CD4-positive, alpha-beta T cell treated with Interleukin-12 subunit alpha and Interleukin-12 subunit beta, for 1 hour (primary cell): ENCODE results near the gene RAB40C.

Source experiments
- DNase-seq: peaks from one replicate; pipeline ENCODE4 v3.0.0-alpha.2; 2020

The RAB40C gene

GRCh38 chr16:633336-634050 is 43.6 kb downstream of the RAB40C start:
- DNase-seq, result no peak

GRCh38 chr16:634051-634670 is 44.3 kb downstream of the RAB40C start:
- no peak for DNase-seq

GRCh38 chr16:634996-635395 is 45.1 kb downstream of the RAB40C start:
- DNase-seq, result no peak

GRCh38 chr16:635573-636205 is 45.8 kb downstream of the RAB40C start:
- no peak for DNase-seq

- peak; percentile 95 for DNase-seq
Observed at GRCh38 chr16:636206-637080, 46.6 kb downstream of the RAB40C start, which contains the start of gene METTL26. Gene METTL26 (minus strand): TSS chr16:636305. CDS start chr16:636290, 15 bp downstream.

- DNase-seq, result peak; percentile 89
Observed at GRCh38 chr16:637081-638018, 47.5 kb downstream of the RAB40C start.

GRCh38 chr16:638034-638543 is 48.2 kb downstream of the RAB40C start:
- DNase-seq, result no peak

- DNase-seq, result no peak
Observed at GRCh38 chr16:638836-639235, 49.0 kb downstream of the RAB40C start.

GRCh38 chr16:640614-641013 is 50.7 kb downstream of the RAB40C start:
- DNase-seq, result no peak

- DNase-seq, result peak; percentile 72
Observed at GRCh38 chr16:641326-642188, 51.7 kb downstream of the RAB40C start, which contains the start of gene MCRIP2. Gene MCRIP2 (plus strand): TSS chr16:641828. CDS start chr16:641992, 164 bp downstream.

- peak; percentile 33 for DNase-seq
Observed at GRCh38 chr16:642189-643049, 52.6 kb downstream of the RAB40C start.

GRCh38 chr16:643050-643368 is 53.1 kb downstream of the RAB40C start:
- DNase-seq, result no peak

GRCh38 chr16:644556-644955 is 54.7 kb downstream of the RAB40C start:
- no peak for DNase-seq

- DNase-seq, result no peak
Observed at GRCh38 chr16:645852-646678, 56.2 kb downstream of the RAB40C start.

GRCh38 chr16:646679-647172 is 56.9 kb downstream of the RAB40C start:
- DNase-seq, result no peak

GRCh38 chr16:647173-647902 is 57.5 kb downstream of the RAB40C start:
- DNase-seq, result no peak

- DNase-seq, result peak; percentile 45
Observed at GRCh38 chr16:648071-648780, 58.4 kb downstream of the RAB40C start.
